GM19467 (cell line): ENCODE measurements around the gene RABGAP1.

Source experiments
- ATAC-seq: cut with Tn5 transposase; IDR thresholded peaks from one replicate; pipeline ENCODE4 v1.9.1; 2021; ENCODE audit warnings: mild to moderate bottlenecking, moderate library complexity; ENCODE audit not compliant: unreplicated experiment

Gene RABGAP1

GRCh38 chr9:123108976-123109375, 168.2 kb downstream of the RABGAP1 start:
- ATAC-seq, result no peak

GRCh38 chr9:123109540-123110279, 168.9 kb downstream of the RABGAP1 start:
- no peak for ATAC-seq

- no peak for ATAC-seq
Measured at GRCh38 chr9:123111427-123112014, 170.7 kb downstream of the RABGAP1 start.

- ATAC-seq, result no peak
Measured at GRCh38 chr9:123112015-123112975, 171.5 kb downstream of the RABGAP1 start.

- no peak for ATAC-seq
Measured at GRCh38 chr9:123113185-123113584, 172.4 kb downstream of the RABGAP1 start.

- no peak for ATAC-seq
Measured at GRCh38 chr9:123115146-123115913, 174.5 kb downstream of the RABGAP1 start.

GRCh38 chr9:123116036-123116435, 175.2 kb downstream of the RABGAP1 start:
- ATAC-seq, result no peak

GRCh38 chr9:123119566-123119965, 178.7 kb downstream of the RABGAP1 start:
- no peak for ATAC-seq

GRCh38 chr9:123120131-123120530, 179.3 kb downstream of the RABGAP1 start:
- ATAC-seq, result no peak

GRCh38 chr9:123120953-123121352, 180.1 kb downstream of the RABGAP1 start:
- no peak for ATAC-seq

GRCh38 chr9:123121457-123121856, 180.6 kb downstream of the RABGAP1 start:
- no peak for ATAC-seq

- ATAC-seq, result no peak
Measured at GRCh38 chr9:123127512-123128075, 186.8 kb downstream of the RABGAP1 start.

- no peak for ATAC-seq
Measured at GRCh38 chr9:123128591-123128990, 187.8 kb downstream of the RABGAP1 start.

- ATAC-seq, result no peak
Measured at GRCh38 chr9:123129423-123129822, 188.6 kb downstream of the RABGAP1 start.

GRCh38 chr9:123131258-123131657, 190.4 kb downstream of the RABGAP1 start:
- no peak for ATAC-seq

- ATAC-seq, result no peak
Measured at GRCh38 chr9:123131993-123132392, 191.2 kb downstream of the RABGAP1 start.

- no peak for ATAC-seq
Measured at GRCh38 chr9:123132696-123133095, 191.9 kb downstream of the RABGAP1 start.

GRCh38 chr9:123135430-123135829, 194.6 kb downstream of the RABGAP1 start:
- ATAC-seq, result no peak

- ATAC-seq, result no peak
Measured at GRCh38 chr9:123138163-123138562, 197.3 kb downstream of the RABGAP1 start.

- no peak for ATAC-seq
Measured at GRCh38 chr9:123149067-123149466, 208.2 kb downstream of the RABGAP1 start.
